Measurements from ENCODE around the gene CLDN1. TPM values are rescaled to one million over a fixed set of nuclear protein-coding genes. Genes with fewer than 3 reads are reported as not detected.

The CLDN1 gene
- total and polyA plus RNA-seq, 2 of the 13 experiments (the other 11 are each of a cell fraction or from before 2014, with no cell fraction given): 42.7 to 51.6 TPM

DNA sequence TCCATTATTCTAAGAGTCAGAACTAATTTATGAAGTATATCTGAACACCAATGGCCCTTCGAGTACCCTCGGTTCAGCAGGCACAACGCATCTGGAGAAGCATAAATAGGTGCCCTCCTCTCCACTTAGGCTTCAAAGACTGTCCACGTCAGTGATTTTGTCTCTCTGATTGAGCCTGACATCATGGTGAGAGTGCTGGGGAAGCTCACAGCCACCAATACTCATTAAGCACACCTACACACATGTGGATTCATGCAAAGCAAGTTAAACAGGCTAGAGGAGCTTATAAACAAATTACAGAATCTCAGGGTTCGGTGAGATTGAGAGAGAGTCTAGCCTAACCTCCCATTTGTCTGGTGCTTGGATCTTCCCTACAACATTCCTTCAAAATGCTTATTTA lies 3.6 kb downstream of the CLDN1 start:
- no TSS peak for BruUV-seq (replicated peaks)
- no peaks in the 10 kb centered on the region for H3K9me3 ChIP-seq (ENCODE audit: low read length)
- ATAC-seq (no peak), DNase-seq (ENCODE audit: low spot score) (no peak), FAIRE-seq (no peak)
- H3K36me3 ChIP-seq (replicated peaks in 1 of 2; ENCODE audit: control insufficient read depth in 1 of 2, insufficient read depth in 2 of 2, low read length in 2 of 2): no peaks in the 10 kb centered on the region
- no peaks in the 10 kb centered on the region; a peak in 1 of 5 replicates for H3K27me3 ChIP-seq (ENCODE audit: control insufficient read depth in 1 of 2, insufficient read depth in 2 of 2, low read length in 2 of 2)
- peaks cover 66% of the 10 kb centered on the region for H3K4me1 ChIP-seq (ENCODE audit: insufficient read depth, low read length)
- peak overlapping the region; percentile 92 to 96 (median 95); a peak in 5 of 6 replicates for H3K4me3 ChIP-seq (replicated peaks in 1 of 3; ENCODE audit: insufficient read depth in 1 of 3, low read depth in 2 of 3, low read length in 3 of 3)
- no peak overlapping the region for H2AFZ ChIP-seq (ENCODE audit: low read length)
- 13% methylated on average over 5 of the region's 5 CpGs for WGBS (ENCODE audit: low lambda C conversion rate)
- in situ Hi-C loops (cut with HindIII; ENCODE audit: extremely low pct_ligation_motif_present, low pct_unique_long_range_greater_than_20kb): no loop called here
- CTCF ChIA-PET (ENCODE audit: low intra/inter-chr PET ratio, low total read pairs): no interaction called here
- intact Hi-C loops (cut with micrococcal nuclease; ENCODE audit: unreplicated experiment): loop anchor here (2.0 kb wide), 2 partner anchors 38 to 60 kb away; no protein-coding TSS in a partner anchor
- POLR2A ChIA-PET: interaction anchor here (1.6 to 4.9 kb wide), 3 partner anchors 11 to 26 kb away, joined by 6 to 49 read pairs (median 15); no protein-coding TSS in a partner anchor
- peak overlapping the region; percentile 72 for H3K9ac ChIP-seq (ENCODE audit: insufficient read depth, low read depth, low read length)
- peaks cover 7% of the 10 kb centered on the region; the same call in 1 of the 2 replicates for H4K20me1 ChIP-seq (ENCODE audit: insufficient read depth, low read length)
- TF ChIP-seq SAP130 (CRISPR knock-in tag; IDR thresholded peaks at IDR 0.05; ENCODE audit: low read depth) (0 out of 2 replicates have a peak, but pooled peaks have one; percentile 12), ASH2L (IDR thresholded peaks at IDR 0.05; ENCODE audit: insufficient read length, low read depth, low read length) (peak; percentile 16), TAF1 (CRISPR knock-in tag; IDR thresholded peaks at IDR 0.05) (no peak)
- H3K79me2 ChIP-seq (ENCODE audit: insufficient read depth, low read length): peaks cover 85% of the 10 kb centered on the region
- H3K27ac ChIP-seq (ENCODE audit: extremely low read length, insufficient read depth, low read length): peak overlapping the region; percentile 72
- H3K4me2 ChIP-seq (ENCODE audit: low read depth, low read length): peak overlapping the region; percentile 96

DNA sequence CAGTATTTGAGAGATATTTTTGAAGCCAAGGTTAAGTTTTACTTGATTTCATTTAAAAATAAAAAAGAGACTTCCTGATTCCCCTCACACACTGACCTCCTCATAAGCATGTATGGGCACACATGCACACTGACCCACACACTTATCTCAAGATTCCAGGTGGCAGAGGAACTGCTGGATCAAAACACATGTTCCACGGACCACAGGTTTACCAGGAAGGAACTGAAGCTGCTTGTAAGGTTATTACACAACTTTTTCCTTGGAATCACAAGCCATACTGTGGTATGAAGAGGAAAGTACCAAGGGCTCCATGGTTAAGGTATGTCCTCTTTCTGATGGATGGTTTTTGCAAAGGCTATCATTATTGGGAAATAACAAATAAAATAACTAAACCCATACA lies 7.5 kb downstream of the CLDN1 start:
- Histone ChIP-seq H3K9me3 (ENCODE audit: low read length) (no peaks in the 10 kb centered on the region), H3K4me1 (ENCODE audit: insufficient read depth, low read length) (peaks cover 66% of the 10 kb centered on the region), H3K9ac (ENCODE audit: insufficient read depth, low read depth, low read length) (no peak overlapping the region), H2AFZ (ENCODE audit: low read length) (no peak overlapping the region), H3K79me2 (ENCODE audit: insufficient read depth, low read length) (peaks cover 94% of the 10 kb centered on the region), H4K20me1 (ENCODE audit: insufficient read depth, low read length) (peaks cover 7% of the 10 kb centered on the region; the same call in 1 of the 2 replicates), H3K36me3 (replicated peaks in 1 of 2; ENCODE audit: control insufficient read depth in 1 of 2, insufficient read depth in 2 of 2, low read length in 2 of 2) (peaks cover 3 to 19% of the 10 kb centered on the region in 2 experiments; a peak in 4 of 5 replicates), H3K27ac (ENCODE audit: extremely low read length, insufficient read depth, low read length) (no peak overlapping the region), H3K4me2 (ENCODE audit: low read depth, low read length) (no peak overlapping the region), H3K4me3 (replicated peaks in 1 of 3; ENCODE audit: insufficient read depth in 1 of 3, low read depth in 2 of 3, low read length in 3 of 3) (no peak overlapping the region), H3K27me3 (ENCODE audit: control insufficient read depth in 1 of 2, insufficient read depth in 2 of 2, low read length in 2 of 2) (no peaks in the 10 kb centered on the region)
- intact Hi-C loops (cut with micrococcal nuclease; ENCODE audit: unreplicated experiment): no loop called here
- in situ Hi-C loops (cut with HindIII; ENCODE audit: extremely low pct_ligation_motif_present, low pct_unique_long_range_greater_than_20kb): no loop called here
- ATAC-seq (no peak), DNase-seq (ENCODE audit: low spot score) (no peak), FAIRE-seq (no peak)
- TF ChIP-seq ZFP41 (CRISPR knock-in tag; IDR thresholded peaks at IDR 0.05; ENCODE audit: borderline replicate concordance) (no peak), SMARCC2 (IDR thresholded peaks at IDR 0.05) (no peak), ZBTB7A (CRISPR knock-in tag; IDR thresholded peaks at IDR 0.05) (no peak), STAG1 (CRISPR knock-in tag; IDR thresholded peaks at IDR 0.05) (no peak), NKX3-1 (CRISPR knock-in tag; IDR thresholded peaks at IDR 0.05) (no peak), ZNF709 (CRISPR knock-in tag; IDR thresholded peaks at IDR 0.05) (no peak), KDM4B (CRISPR knock-in tag; IDR thresholded peaks at IDR 0.05) (no peak), ZNF331 (CRISPR knock-in tag; IDR thresholded peaks at IDR 0.05) (no peak), NFIB (CRISPR knock-in tag; IDR thresholded peaks at IDR 0.05; ENCODE audit: borderline replicate concordance) (no peak)
- TF ChIP-seq, protein P1, sequence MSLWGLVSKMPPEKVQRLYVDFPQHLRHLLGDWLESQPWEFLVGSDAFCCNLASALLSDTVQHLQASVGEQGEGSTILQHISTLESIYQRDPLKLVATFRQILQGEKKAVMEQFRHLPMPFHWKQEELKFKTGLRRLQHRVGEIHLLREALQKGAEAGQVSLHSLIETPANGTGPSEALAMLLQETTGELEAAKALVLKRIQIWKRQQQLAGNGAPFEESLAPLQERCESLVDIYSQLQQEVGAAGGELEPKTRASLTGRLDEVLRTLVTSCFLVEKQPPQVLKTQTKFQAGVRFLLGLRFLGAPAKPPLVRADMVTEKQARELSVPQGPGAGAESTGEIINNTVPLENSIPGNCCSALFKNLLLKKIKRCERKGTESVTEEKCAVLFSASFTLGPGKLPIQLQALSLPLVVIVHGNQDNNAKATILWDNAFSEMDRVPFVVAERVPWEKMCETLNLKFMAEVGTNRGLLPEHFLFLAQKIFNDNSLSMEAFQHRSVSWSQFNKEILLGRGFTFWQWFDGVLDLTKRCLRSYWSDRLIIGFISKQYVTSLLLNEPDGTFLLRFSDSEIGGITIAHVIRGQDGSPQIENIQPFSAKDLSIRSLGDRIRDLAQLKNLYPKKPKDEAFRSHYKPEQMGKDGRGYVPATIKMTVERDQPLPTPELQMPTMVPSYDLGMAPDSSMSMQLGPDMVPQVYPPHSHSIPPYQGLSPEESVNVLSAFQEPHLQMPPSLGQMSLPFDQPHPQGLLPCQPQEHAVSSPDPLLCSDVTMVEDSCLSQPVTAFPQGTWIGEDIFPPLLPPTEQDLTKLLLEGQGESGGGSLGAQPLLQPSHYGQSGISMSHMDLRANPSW (CRISPR knock-in tag; IDR thresholded peaks at IDR 0.05; ENCODE audit: borderline replicate concordance): no peak
- TF ChIP-seq, protein P2, sequence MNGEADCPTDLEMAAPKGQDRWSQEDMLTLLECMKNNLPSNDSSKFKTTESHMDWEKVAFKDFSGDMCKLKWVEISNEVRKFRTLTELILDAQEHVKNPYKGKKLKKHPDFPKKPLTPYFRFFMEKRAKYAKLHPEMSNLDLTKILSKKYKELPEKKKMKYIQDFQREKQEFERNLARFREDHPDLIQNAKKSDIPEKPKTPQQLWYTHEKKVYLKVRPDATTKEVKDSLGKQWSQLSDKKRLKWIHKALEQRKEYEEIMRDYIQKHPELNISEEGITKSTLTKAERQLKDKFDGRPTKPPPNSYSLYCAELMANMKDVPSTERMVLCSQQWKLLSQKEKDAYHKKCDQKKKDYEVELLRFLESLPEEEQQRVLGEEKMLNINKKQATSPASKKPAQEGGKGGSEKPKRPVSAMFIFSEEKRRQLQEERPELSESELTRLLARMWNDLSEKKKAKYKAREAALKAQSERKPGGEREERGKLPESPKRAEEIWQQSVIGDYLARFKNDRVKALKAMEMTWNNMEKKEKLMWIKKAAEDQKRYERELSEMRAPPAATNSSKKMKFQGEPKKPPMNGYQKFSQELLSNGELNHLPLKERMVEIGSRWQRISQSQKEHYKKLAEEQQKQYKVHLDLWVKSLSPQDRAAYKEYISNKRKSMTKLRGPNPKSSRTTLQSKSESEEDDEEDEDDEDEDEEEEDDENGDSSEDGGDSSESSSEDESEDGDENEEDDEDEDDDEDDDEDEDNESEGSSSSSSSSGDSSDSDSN (CRISPR knock-in tag; IDR thresholded peaks at IDR 0.05): no peak
- POLR2A ChIA-PET: interaction anchor here (0.7 to 1.6 kb wide), 2 partner anchors 7 to 34 kb away, joined by 3 to 5 read pairs; partner anchors contain the start of gene CLDN1
- CTCF ChIA-PET (ENCODE audit: low intra/inter-chr PET ratio, low total read pairs): no interaction called here
- BruUV-seq (replicated peaks): no TSS peak
- WGBS (ENCODE audit: low lambda C conversion rate): 79% methylated on average over 1 of the region's 1 CpG
